Ovary (tissue), 9 donors: Measurements from ENCODE around the gene TAS2R60. TPM values are rescaled to one million over a fixed set of nuclear protein-coding genes. Genes with fewer than 3 reads are reported as not detected.
"Not testable (repeated sequence)": the region's sequence is repeated elsewhere in the genome, so short reads cannot be mapped to it uniquely, and the experiment has no call there.

Experiments
- DNase-seq, 5 donors: peaks; one replicate each; pipeline ENCODE4 v3.0.0-alpha.2; 2019 to 2020
- H3K27ac ChIP-seq, 2 donors: fragments of 200-600 bp; one replicate each; pipeline versions ENCODE4 v1.5.1 to v1.8.0; 2019 to 2022
- H3K27me3 ChIP-seq: fragments of 200-600 bp; one replicate; pipeline ENCODE4 v1.8.0; 2022
- H3K36me3 ChIP-seq: fragments of 200-600 bp; sonication (generic); one replicate; pipeline ENCODE4 v1.5.1; 2019
- H3K4me1 ChIP-seq: one replicate; pipeline ENCODE4 v1.8.1; 2013; ENCODE audit warnings: mild to moderate bottlenecking, moderate library complexity; ENCODE audit not compliant: insufficient read depth
- H3K4me3 ChIP-seq: fragments of 200-600 bp; sonication (generic); one replicate; pipeline ENCODE4 v1.5.1; 2017
- H3K9me3 ChIP-seq, 2 donors: fragments of 200-600 bp in 1 of 2; sonication (generic) in 1 of 2; one replicate each; pipeline versions ENCODE4 v1.5.1 to v1.8.1; 2013 to 2019; ENCODE audit warnings: mild to moderate bottlenecking in 1 of 2, moderate library complexity in 1 of 2
- CTCF ChIP-seq, 3 donors: fragments of 450-650 bp in 2 of 3; fragments of 200-600 bp in 1 of 3; IDR thresholded peaks; one replicate each; pipeline versions ENCODE4 v1.5.1 to v1.8.0; 2016 to 2022; ENCODE audit warnings: antibody characterized with exemption in 3 of 3, mild to moderate bottlenecking in 1 of 3
- EP300 ChIP-seq: sonication (generic); formaldehyde crosslinking; IDR thresholded peaks from one replicate; pipeline ENCODE4 v1.6.1; 2017; ENCODE audit warnings: antibody characterized with exemption
- POLR2A ChIP-seq: fragments of 450-650 bp; IDR thresholded peaks from one replicate; pipeline ENCODE4 v1.6.1; 2017; ENCODE audit warnings: antibody characterized with exemption, mild to moderate bottlenecking, moderate library complexity
- WGBS, 3 donors: extraction: QIAGEN DNeasy Blood & Tissue Kit in 1 of 3; methylation state at CpG; one replicate each; pipeline versions ENCODE4 v1.1.5 to v1.1.7; 2013 to 2017; 5-methylcytosine and 5-hydroxymethylcytosine counted together
- intact Hi-C, 4 donors: fragments of 100-400 bp; cut with DNase I; formaldehyde crosslinking; loops; one replicate each; pipeline versions ENCODE4 v1.11.0 to v1.15.1; 2022 to 2023
- polyA plus RNA-seq, 2 donors: library from polyadenylated mRNA; stranded (reverse); fragments of 200-250 nt in 1 of 2; fragments of 350-450 nt in 1 of 2; fragmentation: Illumina TruSeq in 1 of 2; extraction: RNeasy Lipid Tissue Mini Kit (QIAGEN cat#74804) in 1 of 2; gene quantifications; one replicate each; pipeline ENCODE4 v1.2.3, GENCODE V29; 2013 to 2014
- total RNA-seq, 7 donors: library from RNA; depleted of rRNA in 2 of 7; stranded (reverse); fragments of >200 nt in 2 of 7; fragmentation: NEBNext Ultra II Directional in 3 of 7; extraction: Animal tissue kit (Norgen Biotek cat#: 25700) in 3 of 7; gene quantifications; one replicate each; pipeline versions ENCODE4 v1.1.0 to v1.2.4, GENCODE V29; 2016 to 2023
- donor health status: DM: no; HTN: no; CAD: no; lungs with moderate emphysema.
- donor health status: DM: no; HTN: no; CAD: no.
- donor health status: Bipolar disorder and iron deficiency.
- donor health status: DM: yes; HTN: yes; CAD: no.
- donor health status: DM: no; HTN: no; CAD: no.
- donor health status: DM: yes; HTN: yes; CAD: no.

The TAS2R60 gene
- total and polyA plus RNA-seq, 9 donors, result 0.98 TPM; not detected in 8

- Histone ChIP-seq H3K4me1 (no peaks in the 10 kb centered on the region), H3K27ac (no peak overlapping the region), H3K27me3 (no peaks in the 10 kb centered on the region), H3K9me3 (no peaks in the 10 kb centered on the region), H3K36me3 (no peaks in the 10 kb centered on the region), H3K4me3 (no peak overlapping the region)
- no peak for TF ChIP-seq EP300
- no peak for TF ChIP-seq POLR2A
- TF ChIP-seq CTCF (IDR thresholded peaks at IDR 0.05), result no peak
- DNase-seq, result no peak
- intact Hi-C loops, result no loop called here
Observed at GRCh38 chr7:143463556-143463955, 20.3 kb downstream of the TAS2R60 start.

GRCh38 chr7:143463957-143464356 lies 20.7 kb downstream of the TAS2R60 start:
- H3K4me1 ChIP-seq, result no peaks in the 10 kb centered on the region
- no peaks in the 10 kb centered on the region for H3K36me3 ChIP-seq
- no peak overlapping the region for H3K27ac ChIP-seq
- H3K9me3 ChIP-seq, result no peaks in the 10 kb centered on the region
- TF ChIP-seq CTCF (IDR thresholded peaks at IDR 0.05) (no peak), EP300 (no peak), POLR2A (no peak)
- no peaks in the 10 kb centered on the region for H3K27me3 ChIP-seq
- intact Hi-C loops, result no loop called here
- H3K4me3 ChIP-seq, result no peak overlapping the region
- WGBS, 3 donors, result 71 to 81% (median 71%) methylated on average over 1 of the region's 1 CpG
- DNase-seq, result no peak

GRCh38 chr7:143467724-143468123 lies 24.5 kb downstream of the TAS2R60 start:
- no peak for DNase-seq
- TF ChIP-seq EP300, result no peak
- TF ChIP-seq CTCF (IDR thresholded peaks at IDR 0.05), result no peak
- TF ChIP-seq POLR2A, result no peak
- WGBS, 3 donors, result 95 to 100% (median 98%) methylated on average over 1 of the region's 1 CpG

GRCh38 chr7:143472071-143472689 lies 28.9 kb downstream of the TAS2R60 start:
- not testable (repeated sequence) for H3K9me3 ChIP-seq, H3K36me3 ChIP-seq
- WGBS, 3 donors, result 79 to 84% (median 81%) methylated on average over 11 of the region's 11 CpGs

More at GRCh38 chr7:143467724-143468123, 24.5 kb downstream of the TAS2R60 start:
- Histone ChIP-seq H3K9me3 (no peaks in the 10 kb centered on the region), H3K4me3 (no peak overlapping the region), H3K27ac (no peak overlapping the region), H3K27me3 (no peaks in the 10 kb centered on the region), H3K4me1 (no peaks in the 10 kb centered on the region), H3K36me3 (no peaks in the 10 kb centered on the region)
- intact Hi-C loops, result no loop called here

GRCh38 chr7:143477501-143478150 lies 34.4 kb downstream of the TAS2R60 start, which contains the start of gene TAS2R41:
Gene TAS2R41, plus strand, starts transcription at chr7:143477873. Its CDS starts 0 bp downstream, at chr7:143477873.
- DNase-seq, result no peak
- no peaks in the 10 kb centered on the region for H3K9me3 ChIP-seq
- H3K4me3 ChIP-seq, result no peak within 1 kb of the TSS
- intact Hi-C loops, result no loop called here
- H3K27me3 ChIP-seq, result no peaks in the 10 kb centered on the region
- H3K27ac ChIP-seq, result no peak within 1 kb of the TSS
- 73 to 81% (median 79%) methylated on average over 10 of the region's 10 CpGs for WGBS, 3 donors
- H3K4me1 ChIP-seq, result no peaks in the 10 kb centered on the region
- TF ChIP-seq POLR2A, result no peak
- no peak for TF ChIP-seq EP300
- no peak for TF ChIP-seq CTCF (IDR thresholded peaks at IDR 0.05)
- no peaks in the 10 kb centered on the region for H3K36me3 ChIP-seq

More at GRCh38 chr7:143472071-143472689, 28.9 kb downstream of the TAS2R60 start:
- H3K27ac ChIP-seq, intact Hi-C loops, DNase-seq, H3K27me3 ChIP-seq, H3K4me3 ChIP-seq, H3K4me1 ChIP-seq: not testable (repeated sequence)
